Measurements from ENCODE around the gene SOX18. TPM values are rescaled to one million over a fixed set of nuclear protein-coding genes. Genes with fewer than 3 reads are reported as not detected.

SOX18 gene
- total RNA-seq, 6 donors from 2014 or later = 6.3 to 138 (median 37.7) TPM

- H3K27me3 ChIP-seq = peaks cover 0 to 28% (median 12%) of the 10 kb centered on the region in 4 donors
- H3K36me3 ChIP-seq = peaks cover 4 to 35% (median 24%) of the 10 kb centered on the region in 4 donors
- TF ChIP-seq CTCF (IDR thresholded peaks at IDR 0.05) (no peak), POLR2A (IDR thresholded peaks at IDR 0.05) (no peak), EP300 (IDR thresholded peaks at IDR 0.05) (no peak)
- ATAC-seq (ENCODE audit: low FRiP score in 2 of 2) (no peak), DNase-seq (no peak)
- peaks cover 42 to 50% (median 45%) of the 10 kb centered on the region in 4 donors for H3K4me1 ChIP-seq
- H3K27ac ChIP-seq = no peak overlapping the region
- H3K9me3 ChIP-seq = no peaks in the 10 kb centered on the region
- WGBS, 2 donors = 58 to 79% methylated on average over 2 to 3 of the region's 3 CpGs
- no peak overlapping the region for H3K4me3 ChIP-seq
These were observed 12.3 kb downstream of the SOX18 start for GRCh38 chr20:64037199-64037497.

- TF ChIP-seq POLR2A (IDR thresholded peaks at IDR 0.05) (no peak), EP300 (IDR thresholded peaks at IDR 0.05) (no peak), POLR2AphosphoS5 (IDR thresholded peaks at IDR 0.05) (no peak), CTCF (IDR thresholded peaks at IDR 0.05) (no peak)
- Histone ChIP-seq H3K27ac (no peak overlapping the region), H3K27me3 (peaks cover 0 to 22% (median 9%) of the 10 kb centered on the region in 4 donors), H3K4me1 (peaks cover 37 to 44% (median 39%) of the 10 kb centered on the region in 4 donors), H3K4me3 (no peak overlapping the region), H3K36me3 (peaks cover 8 to 40% (median 30%) of the 10 kb centered on the region in 4 donors), H3K9me3 (no peaks in the 10 kb centered on the region)
- DNase-seq (peak in 1 of 2 donors; percentile 60), ATAC-seq (ENCODE audit: low FRiP score in 2 of 2) (no peak)
- 50 to 73% methylated on average over 2 to 16 of the region's 17 CpGs for WGBS, 2 donors
These were observed 12.9 kb downstream of the SOX18 start for GRCh38 chr20:64036346-64037198.

GRCh38 chr20:64035933-64036345, 13.5 kb downstream of the SOX18 start, which contains the start of gene C20orf204:
TSS of gene C20orf204 (plus strand) at chr20:64036182. CDS start at chr20:64036324, 142 bp downstream.
- WGBS, 2 donors = 76 to 83% methylated on average over 2 to 10 of the region's 10 CpGs
- Histone ChIP-seq H3K36me3 (peaks cover 8 to 47% (median 33%) of the 10 kb centered on the region in 4 donors), H3K4me3 (no peak within 1 kb of the TSS), H3K9me3 (no peaks in the 10 kb centered on the region), H3K27ac (no peak within 1 kb of the TSS), H3K27me3 (peaks cover 0 to 17% (median 6%) of the 10 kb centered on the region in 4 donors), H3K4me1 (peaks cover 30 to 38% (median 33%) of the 10 kb centered on the region in 4 donors)
- no peak for ATAC-seq (ENCODE audit: low FRiP score in 2 of 2)
- TF ChIP-seq EP300 (IDR thresholded peaks at IDR 0.05) (no peak), CTCF (IDR thresholded peaks at IDR 0.05) (no peak), POLR2A (IDR thresholded peaks at IDR 0.05) (no peak), POLR2AphosphoS5 (IDR thresholded peaks at IDR 0.05) (no peak)
- peak in 1 of 2 donors; percentile 49 for DNase-seq

GRCh38 chr20:64035066-64035932, 14.1 kb downstream of the SOX18 start:
- no peak for TF ChIP-seq EP300 (IDR thresholded peaks at IDR 0.05)
- peaks cover 12 to 53% (median 40%) of the 10 kb centered on the region in 4 donors for H3K36me3 ChIP-seq
- no peak overlapping the region for H3K4me3 ChIP-seq
- DNase-seq (peak in 1 of 2 donors; percentile 62), ATAC-seq (ENCODE audit: low FRiP score in 2 of 2) (no peak)
- peaks cover 0 to 12% (median 5%) of the 10 kb centered on the region in 4 donors for H3K27me3 ChIP-seq
- 79 to 89% methylated on average over 13 to 15 of the region's 17 CpGs for WGBS, 2 donors
- H3K27ac ChIP-seq = no peak overlapping the region
- no peaks in the 10 kb centered on the region for H3K9me3 ChIP-seq
- H3K4me1 ChIP-seq = peaks cover 24 to 31% (median 27%) of the 10 kb centered on the region in 4 donors

GRCh38 chr20:64033981-64034493, 15.4 kb downstream of the SOX18 start:
- no peak overlapping the region for H3K27ac ChIP-seq
- ATAC-seq (ENCODE audit: low FRiP score in 2 of 2) (no peak), DNase-seq (peak in 1 of 2 donors; percentile 69)
- no peak overlapping the region for H3K4me3 ChIP-seq
- peaks cover 17 to 66% (median 52%) of the 10 kb centered on the region in 4 donors for H3K36me3 ChIP-seq
- WGBS, 2 donors = 83 to 88% methylated on average over 8 to 11 of the region's 11 CpGs
- no peaks in the 10 kb centered on the region for H3K9me3 ChIP-seq
- peaks cover 12 to 19% (median 16%) of the 10 kb centered on the region in 4 donors for H3K4me1 ChIP-seq
- TF ChIP-seq POLR2A (IDR thresholded peaks at IDR 0.05) (no peak), POLR2AphosphoS5 (IDR thresholded peaks at IDR 0.05) (no peak), CTCF (IDR thresholded peaks at IDR 0.05) (no peak), EP300 (IDR thresholded peaks at IDR 0.05) (no peak)
- peaks cover 0 to 10% (median 2%) of the 10 kb centered on the region in 4 donors for H3K27me3 ChIP-seq

Data from upper lobe of left lung (tissue), 6 donors.